Memory B cell (primary cell): Measurements from ENCODE around the gene GNG7.
"Not testable (repeated sequence)": the region's sequence is repeated elsewhere in the genome, so short reads cannot be mapped to it uniquely, and the experiment has no call there.

Experiments
- ATAC-seq: fragments of 150-1000 bp; cut with Tn5 transposase; 2 replicates; pipeline ENCODE4 v1.10.0; 2021; ENCODE audit warnings: low read depth, mild to moderate bottlenecking, moderate library complexity
- DNase-seq, 2 donors: peaks; one replicate each; pipeline ENCODE4 v3.0.0; 2022; ENCODE audit warnings: low spot score in 2 of 2
- H3K27ac Mint-ChIP-seq: one replicate; pipeline ENCODE4 v1.8.0; 2022; ENCODE audit warnings: mild to moderate bottlenecking, moderate library complexity, mixed read lengths
- H3K27me3 Mint-ChIP-seq: one replicate; pipeline ENCODE4 v1.8.0; 2022; ENCODE audit warnings: mixed read lengths
- H3K36me3 Mint-ChIP-seq: one replicate; pipeline ENCODE4 v1.8.0; 2022; ENCODE audit warnings: mild to moderate bottlenecking, mixed read lengths
- H3K4me1 Mint-ChIP-seq: one replicate; pipeline ENCODE4 v1.8.0; 2022; ENCODE audit warnings: mixed read lengths
- H3K4me3 Mint-ChIP-seq: one replicate; pipeline ENCODE4 v1.8.0; 2022; ENCODE audit warnings: mild to moderate bottlenecking, moderate library complexity, mixed read lengths
- H3K9me3 Mint-ChIP-seq: one replicate; pipeline ENCODE4 v1.8.0; 2022; ENCODE audit warnings: mixed read lengths

The GNG7 gene

DNA sequence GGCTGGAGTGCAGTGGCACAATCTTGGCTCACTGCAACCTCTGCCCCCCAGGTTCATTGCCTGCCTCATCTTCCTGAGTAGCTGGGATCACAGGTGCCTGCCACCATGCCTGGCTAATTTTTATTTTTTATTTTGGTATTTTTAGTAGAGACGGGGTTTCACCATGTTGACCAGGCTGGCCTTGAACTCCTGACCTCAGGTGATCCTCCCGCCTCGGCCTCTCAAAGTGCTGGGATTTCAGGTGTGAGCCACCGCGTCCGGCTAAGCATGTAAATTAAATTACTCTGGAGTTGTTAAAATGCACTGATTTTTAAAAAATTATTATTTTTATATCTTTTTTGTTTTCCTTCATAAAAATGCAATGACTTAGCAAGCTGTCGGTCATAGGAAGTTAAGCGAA, 195.8 kb downstream of the GNG7 start:
- not testable (repeated sequence) for ATAC-seq, H3K4me3 Mint-ChIP-seq, H3K27me3 Mint-ChIP-seq

DNA sequence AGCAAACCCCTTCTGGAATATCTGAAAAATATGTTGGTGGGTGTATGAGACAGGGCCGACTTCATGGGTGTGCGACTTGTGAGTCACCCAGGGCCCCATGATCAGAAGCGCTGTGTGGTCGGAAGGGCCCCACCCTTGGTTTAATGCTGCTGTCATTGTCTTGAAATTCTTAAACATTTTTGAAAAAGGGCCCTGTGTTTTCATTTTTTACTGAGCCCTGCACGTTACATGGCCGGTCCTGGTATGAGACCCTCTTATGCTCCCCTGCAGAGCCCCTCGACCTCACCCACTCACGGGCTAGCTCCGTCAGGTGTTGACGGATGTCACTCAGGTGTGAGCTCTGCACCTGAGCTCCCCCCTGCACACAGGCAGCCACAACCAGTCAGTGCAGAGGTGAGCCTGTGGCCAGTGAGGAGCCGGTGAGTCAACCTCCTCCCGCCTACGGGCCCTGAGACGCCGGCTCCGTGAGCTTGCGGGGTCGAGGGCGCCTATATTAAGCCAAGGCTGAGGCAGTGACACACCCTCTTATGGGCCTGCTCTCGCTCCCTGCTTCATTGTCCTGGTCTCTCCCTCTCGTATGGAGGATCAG, 198.9 kb downstream of the GNG7 start:
- H3K36me3 Mint-ChIP-seq, result no peaks in the 10 kb centered on the region
- no peak for DNase-seq
- H3K27ac Mint-ChIP-seq, result peak overlapping the region; percentile 69
- H3K9me3 Mint-ChIP-seq, result no peaks in the 10 kb centered on the region
- ATAC-seq, result peak; percentile 58
- peaks cover 8% of the 10 kb centered on the region for H3K27me3 Mint-ChIP-seq
- H3K4me1 Mint-ChIP-seq, result peaks cover 16% of the 10 kb centered on the region
- no peak overlapping the region for H3K4me3 Mint-ChIP-seq

More for the DNA sequence above, 195.8 kb downstream of the GNG7 start:
- Mint-ChIP-seq H3K4me1 (peaks cover 23% of the 10 kb centered on the region), H3K27ac (peak overlapping the region; percentile 87)
- not testable (repeated sequence) for DNase-seq, H3K9me3 Mint-ChIP-seq, H3K36me3 Mint-ChIP-seq

DNA sequence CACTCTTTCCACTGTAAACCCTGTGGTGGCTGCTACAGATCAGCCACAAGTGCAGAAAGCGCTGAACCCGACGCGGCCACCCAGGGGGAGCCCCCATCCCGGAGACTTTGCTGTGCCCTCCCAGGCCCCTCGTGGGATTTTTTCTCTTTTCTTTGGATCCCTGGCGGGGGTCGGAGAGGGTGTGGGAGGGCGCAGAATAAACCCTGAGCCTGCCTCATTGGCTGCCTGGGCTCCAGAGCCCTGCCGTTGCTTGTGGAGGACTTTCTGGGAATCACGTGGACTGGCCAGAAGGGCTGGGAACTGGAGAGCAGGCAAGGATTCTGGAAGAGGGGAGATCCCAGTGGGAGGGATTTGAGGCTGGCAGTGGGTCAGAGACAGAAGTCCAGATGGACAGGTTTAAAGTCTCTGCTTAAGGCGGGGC, 201.6 kb downstream of the GNG7 start:
- H3K27ac Mint-ChIP-seq, result no peak overlapping the region
- ATAC-seq (no peak), DNase-seq (no peak)
- H3K36me3 Mint-ChIP-seq, result no peaks in the 10 kb centered on the region
- H3K4me3 Mint-ChIP-seq, result no peak overlapping the region
- no peaks in the 10 kb centered on the region for H3K9me3 Mint-ChIP-seq
- peaks cover 3% of the 10 kb centered on the region for H3K4me1 Mint-ChIP-seq
- H3K27me3 Mint-ChIP-seq, result peaks cover 8% of the 10 kb centered on the region

DNA sequence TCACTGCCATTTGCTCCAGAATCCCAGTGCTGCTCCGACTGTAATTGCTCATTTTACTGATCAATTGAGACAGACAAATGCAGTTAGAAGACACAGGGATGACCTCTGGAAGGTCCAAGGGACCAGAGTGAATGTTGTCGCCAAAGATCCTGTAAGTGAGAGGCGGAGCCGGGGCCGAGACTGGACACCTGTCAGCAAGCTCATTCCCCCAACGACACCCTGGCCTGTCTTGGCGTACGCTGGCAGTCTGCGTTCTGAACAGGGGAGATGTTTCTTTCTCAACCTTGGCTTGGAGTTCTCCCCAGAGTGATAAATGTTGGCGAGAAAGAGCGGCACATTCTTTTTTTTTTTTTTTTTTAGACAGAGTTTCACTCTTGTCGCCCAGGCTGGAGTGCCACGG, 202.3 kb downstream of the GNG7 start:
- H3K4me1 Mint-ChIP-seq, result peaks cover 5% of the 10 kb centered on the region

DNA sequence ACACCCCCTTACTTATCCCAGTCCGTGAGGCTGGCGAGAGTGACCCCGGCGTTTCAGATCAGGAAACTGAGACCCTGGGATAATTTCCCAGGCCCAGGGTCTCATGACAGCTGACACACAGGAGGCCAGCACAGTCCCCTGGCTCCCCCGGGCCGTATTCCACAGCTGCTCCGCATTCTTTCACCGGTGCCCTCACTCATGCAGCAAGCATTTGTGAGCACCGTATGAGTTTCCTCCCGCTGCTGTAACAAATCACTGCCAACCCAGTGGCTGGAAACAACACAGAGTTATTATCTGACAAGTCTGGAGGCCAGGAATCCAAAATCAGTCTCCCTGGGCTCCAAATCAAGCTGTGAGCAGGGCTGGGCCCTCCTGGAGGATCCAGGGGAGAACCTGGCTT, 205.3 kb downstream of the GNG7 start:
- no peak overlapping the region for H3K4me3 Mint-ChIP-seq
- H3K27me3 Mint-ChIP-seq, result peaks cover 22% of the 10 kb centered on the region
- H3K27ac Mint-ChIP-seq, result no peak overlapping the region
- H3K36me3 Mint-ChIP-seq, result no peaks in the 10 kb centered on the region
- no peaks in the 10 kb centered on the region for H3K9me3 Mint-ChIP-seq
- no peak for ATAC-seq
- peaks cover 18% of the 10 kb centered on the region for H3K4me1 Mint-ChIP-seq
- DNase-seq, result no peak

More for the DNA sequence above, 202.3 kb downstream of the GNG7 start:
- Mint-ChIP-seq H3K27ac (no peak overlapping the region), H3K36me3 (no peaks in the 10 kb centered on the region), H3K4me3 (no peak overlapping the region), H3K27me3 (peaks cover 8% of the 10 kb centered on the region), H3K9me3 (no peaks in the 10 kb centered on the region)
- DNase-seq, result no peak
- no peak for ATAC-seq

DNA sequence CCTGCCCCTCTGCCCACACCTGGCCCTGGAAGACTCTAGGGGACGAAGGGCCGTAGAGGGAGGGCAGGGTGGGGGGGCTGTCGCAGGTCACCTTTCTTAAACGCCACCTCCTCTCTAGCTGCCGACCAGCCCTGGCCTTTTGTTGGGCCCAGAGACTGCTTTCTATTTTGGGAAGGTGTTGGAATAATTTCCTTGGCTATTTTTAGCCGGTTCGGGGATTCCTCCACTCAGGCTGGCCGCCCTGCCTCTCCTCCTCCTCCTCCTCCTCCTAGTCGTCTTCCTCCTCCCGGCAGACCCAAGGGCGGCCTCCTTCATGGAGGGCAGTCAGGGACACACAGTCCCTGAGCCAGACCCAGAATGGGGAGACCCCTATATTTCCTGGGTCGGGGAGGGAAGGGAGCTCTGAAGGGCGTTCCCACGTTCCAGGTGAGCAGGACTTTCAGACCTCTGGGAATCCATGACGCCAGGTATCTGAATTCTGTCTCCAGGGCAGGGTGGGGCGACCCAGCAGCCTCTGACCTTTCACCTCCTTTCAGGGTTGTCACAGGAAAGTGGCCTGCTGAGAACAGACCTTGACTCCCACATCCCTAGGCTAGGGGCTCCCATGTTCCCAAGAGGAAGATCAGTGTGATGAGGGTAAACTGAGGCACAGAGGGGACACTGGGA, 206.7 kb downstream of the GNG7 start:
- no peak overlapping the region for H3K27ac Mint-ChIP-seq
- peaks cover 27% of the 10 kb centered on the region for H3K4me1 Mint-ChIP-seq
- ATAC-seq, result no peak
- no peaks in the 10 kb centered on the region for H3K9me3 Mint-ChIP-seq
- no peak for DNase-seq
- H3K4me3 Mint-ChIP-seq, result peak overlapping the region; percentile 54
- H3K27me3 Mint-ChIP-seq, result peaks cover 24% of the 10 kb centered on the region
- no peaks in the 10 kb centered on the region for H3K36me3 Mint-ChIP-seq

DNA sequence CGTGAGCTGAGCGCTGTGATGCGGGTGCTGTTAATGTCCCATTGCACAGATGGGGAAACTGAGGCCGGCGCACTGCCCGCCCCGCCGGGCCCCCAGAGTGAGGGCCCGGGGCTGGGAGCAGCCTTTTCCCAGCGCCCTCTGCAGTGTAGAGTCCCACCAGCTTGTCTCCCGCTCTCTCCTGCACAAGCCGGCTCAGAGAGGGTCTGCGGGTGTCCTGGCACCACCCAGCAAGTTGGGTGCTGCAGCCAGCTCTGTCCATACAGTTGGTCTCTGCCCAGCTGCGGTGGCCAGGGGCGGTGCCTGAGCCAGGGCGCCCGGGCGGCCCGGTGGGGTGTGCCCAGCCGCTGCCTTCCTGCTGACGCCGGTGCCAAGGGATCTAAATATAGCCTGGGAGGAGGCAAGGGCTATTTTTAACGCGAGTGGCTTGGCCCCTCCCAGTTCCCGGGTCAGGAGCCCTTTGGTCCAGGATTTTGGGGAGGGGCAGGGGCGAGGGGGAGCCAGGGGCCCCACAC, 207.3 kb downstream of the GNG7 start:
- Mint-ChIP-seq H3K27ac (no peak overlapping the region), H3K4me1 (peaks cover 29% of the 10 kb centered on the region), H3K36me3 (no peaks in the 10 kb centered on the region), H3K4me3 (peak overlapping the region; percentile 51), H3K27me3 (peaks cover 23% of the 10 kb centered on the region), H3K9me3 (no peaks in the 10 kb centered on the region)
- ATAC-seq (peak; percentile 2), DNase-seq (no peak)

DNA sequence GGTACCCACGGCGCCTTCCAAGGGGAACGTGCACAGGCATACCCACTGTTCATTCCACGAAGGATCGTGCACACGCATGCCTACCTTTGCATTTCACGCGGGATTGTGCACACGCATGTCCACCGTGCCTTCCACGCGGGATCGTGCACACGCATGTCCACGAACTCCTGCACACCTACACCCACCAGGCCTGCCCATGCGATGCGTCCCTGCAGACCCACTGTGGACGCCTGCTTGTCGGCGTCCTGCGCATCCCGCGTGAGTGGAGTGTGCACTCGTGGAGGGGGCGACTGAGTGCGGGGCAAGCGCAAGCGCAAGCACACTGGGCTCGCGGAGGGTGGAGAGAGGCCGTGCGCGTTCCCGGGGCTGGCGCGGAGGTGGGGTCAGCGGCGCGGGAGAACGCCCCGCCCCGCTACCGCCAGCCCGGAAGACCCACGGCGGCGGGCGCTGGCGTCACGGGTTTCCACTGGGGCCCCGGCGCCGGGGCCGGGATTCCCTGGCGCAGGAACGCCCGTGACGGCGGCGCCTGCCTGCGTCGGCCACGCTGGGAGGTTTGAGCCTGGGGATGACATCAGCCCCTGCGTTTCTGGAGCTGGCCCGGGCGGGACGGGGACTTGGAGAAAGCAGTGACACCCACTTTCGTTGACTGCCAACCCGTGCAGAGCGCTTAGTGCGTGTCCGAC, 207.9 kb downstream of the GNG7 start:
- DNase-seq (no peak), ATAC-seq (peak; percentile 56)
- H3K27me3 Mint-ChIP-seq, result peaks cover 21% of the 10 kb centered on the region
- no peaks in the 10 kb centered on the region for H3K36me3 Mint-ChIP-seq
- peak overlapping the region; percentile 83 for H3K4me3 Mint-ChIP-seq
- no peaks in the 10 kb centered on the region for H3K9me3 Mint-ChIP-seq
- peaks cover 32% of the 10 kb centered on the region for H3K4me1 Mint-ChIP-seq
- peak overlapping the region; percentile 24 for H3K27ac Mint-ChIP-seq

DNA sequence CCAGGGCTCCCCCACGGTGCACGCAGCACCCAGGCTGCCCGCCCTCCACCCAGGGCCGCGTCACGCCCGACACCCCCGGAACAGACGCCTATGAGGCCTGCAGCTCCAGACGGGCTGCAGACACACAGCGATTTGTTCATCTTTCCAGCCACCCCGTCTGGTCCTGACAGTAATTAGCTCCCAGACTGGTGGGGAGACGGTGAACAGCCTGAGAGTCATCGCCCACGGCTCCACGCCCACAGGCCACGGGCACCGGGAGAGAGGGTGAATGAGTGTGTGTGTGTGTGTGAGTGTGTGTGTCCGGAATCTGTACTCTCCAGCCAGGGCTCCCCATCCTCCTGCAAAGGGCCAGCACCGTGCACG, 208.4 kb downstream of the GNG7 start:
- Mint-ChIP-seq H3K36me3 (no peaks in the 10 kb centered on the region), H3K9me3 (no peaks in the 10 kb centered on the region), H3K4me1 (peaks cover 34% of the 10 kb centered on the region), H3K4me3 (peak overlapping the region; percentile 51), H3K27me3 (peaks cover 22% of the 10 kb centered on the region), H3K27ac (peak overlapping the region; percentile 24)
- ATAC-seq (no peak), DNase-seq (no peak)

DNA sequence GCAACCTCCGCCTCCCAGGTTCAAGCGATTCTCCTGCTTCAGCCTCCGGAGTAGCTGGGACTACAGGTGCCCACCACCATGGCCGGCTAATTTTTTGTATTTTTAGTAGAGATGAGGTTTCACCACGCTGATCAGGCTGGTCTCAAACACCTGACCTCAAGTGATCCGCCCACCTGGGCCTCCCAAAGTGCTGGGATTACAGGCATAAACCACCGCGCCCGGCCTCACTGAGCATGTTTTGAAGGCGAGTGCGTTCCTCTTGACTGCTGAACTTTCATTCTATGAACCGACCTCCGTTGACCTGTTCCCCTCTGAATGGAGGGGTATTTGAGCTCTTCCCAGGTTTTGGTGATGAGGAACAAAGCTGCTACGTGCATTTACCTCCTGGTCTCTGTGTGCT, 209.0 kb downstream of the GNG7 start:
- ATAC-seq, H3K36me3 Mint-ChIP-seq, DNase-seq, H3K27ac Mint-ChIP-seq, H3K4me3 Mint-ChIP-seq, H3K9me3 Mint-ChIP-seq: not testable (repeated sequence)
- Mint-ChIP-seq H3K4me1 (peaks cover 38% of the 10 kb centered on the region), H3K27me3 (peaks cover 22% of the 10 kb centered on the region)

DNA sequence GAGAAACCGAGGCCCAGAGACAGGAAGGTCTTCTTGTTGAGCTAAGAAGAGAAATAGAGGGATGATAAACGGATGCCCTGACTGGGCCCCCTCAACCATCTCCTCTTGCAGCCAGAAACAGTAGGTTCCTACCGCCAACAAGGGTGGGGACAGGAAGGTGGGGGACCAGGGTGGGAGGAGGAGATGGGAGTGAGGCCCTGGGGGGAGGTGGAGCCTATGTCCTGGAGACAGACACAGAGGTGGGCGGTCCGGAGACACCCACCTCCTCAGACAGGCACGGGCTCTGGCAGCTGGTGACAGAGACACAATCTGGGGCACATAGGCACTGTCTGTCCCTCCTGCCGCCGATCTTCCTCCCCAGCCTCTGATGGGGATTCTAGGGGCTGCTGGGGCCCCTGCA, 209.6 kb downstream of the GNG7 start:
- Mint-ChIP-seq H3K36me3 (no peaks in the 10 kb centered on the region), H3K4me1 (peaks cover 40% of the 10 kb centered on the region), H3K9me3 (no peaks in the 10 kb centered on the region), H3K4me3 (no peak overlapping the region), H3K27me3 (peaks cover 22% of the 10 kb centered on the region), H3K27ac (no peak overlapping the region)
- no peak for ATAC-seq
- DNase-seq, result no peak

DNA sequence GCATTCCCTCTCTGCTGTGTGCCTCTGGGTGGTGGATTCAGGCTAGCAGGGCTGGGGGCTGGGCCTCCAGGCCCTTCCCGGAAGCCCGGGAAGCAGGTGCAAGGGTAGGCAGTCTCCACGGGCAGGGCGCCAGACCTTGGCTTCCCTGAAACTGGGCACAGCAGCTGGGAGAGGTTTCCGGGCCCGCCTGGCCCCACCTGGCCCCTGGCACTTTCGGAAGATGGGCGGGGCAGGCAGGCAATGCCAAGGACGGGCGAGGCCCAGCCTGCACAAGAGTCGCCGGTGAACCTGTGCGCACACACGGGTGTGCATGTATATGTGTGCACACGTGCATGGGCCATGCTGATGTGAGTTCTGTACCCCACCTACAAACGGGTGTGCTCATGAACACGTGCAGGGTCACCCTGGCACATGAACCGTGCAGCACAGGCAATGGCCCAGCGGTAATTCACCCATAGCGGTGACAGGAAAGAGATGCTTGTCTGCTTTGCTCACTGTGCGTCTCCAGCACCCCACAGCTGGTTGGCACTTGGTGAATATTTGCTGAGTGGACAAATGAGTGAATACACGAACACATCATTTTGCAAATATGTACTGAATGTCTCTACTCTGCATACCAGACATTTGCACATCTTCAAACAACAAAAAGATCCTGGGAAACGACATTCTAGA, 211.2 kb downstream of the GNG7 start:
- Mint-ChIP-seq H3K9me3 (peaks cover under 1% of the 10 kb centered on the region), H3K4me3 (peak overlapping the region; percentile 52), H3K36me3 (no peaks in the 10 kb centered on the region), H3K27ac (no peak overlapping the region), H3K4me1 (peaks cover 43% of the 10 kb centered on the region), H3K27me3 (peaks cover 22% of the 10 kb centered on the region)
- no peak for DNase-seq
- peak; percentile 52 for ATAC-seq

DNA sequence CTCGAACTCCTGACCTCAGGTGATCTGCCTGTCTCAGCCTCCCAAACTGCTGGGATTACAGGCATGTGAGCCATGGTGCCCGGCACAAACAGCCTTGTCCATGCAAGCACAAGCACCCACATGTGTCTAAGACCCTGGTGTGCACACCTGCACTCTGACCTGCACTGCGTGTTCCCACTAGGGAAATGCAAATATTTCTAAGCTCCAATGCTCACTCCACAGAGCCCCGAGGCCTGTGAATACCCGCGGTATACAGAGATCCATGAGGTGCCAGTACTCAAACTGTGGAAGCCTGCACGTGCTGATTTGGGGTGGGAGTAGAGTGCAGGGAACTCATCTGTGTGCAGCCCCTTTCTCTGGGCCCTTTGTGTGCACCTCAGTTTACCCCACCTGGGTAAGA, 211.8 kb downstream of the GNG7 start:
- Mint-ChIP-seq H3K9me3 (peaks cover 2% of the 10 kb centered on the region), H3K27ac (no peak overlapping the region), H3K4me3 (peak overlapping the region; percentile 52), H3K36me3 (no peaks in the 10 kb centered on the region), H3K27me3 (peaks cover 24% of the 10 kb centered on the region), H3K4me1 (peaks cover 45% of the 10 kb centered on the region)
- DNase-seq (no peak), ATAC-seq (no peak)
